ENCODE results near the gene SUPT3H. TPM values are rescaled to one million over a fixed set of nuclear protein-coding genes. Genes with fewer than 3 reads are reported as not detected.

Gene SUPT3H
- total RNA-seq, 4 donors from 2014 or later, result 6.0 to 9.0 (median 6.2) TPM

DNA sequence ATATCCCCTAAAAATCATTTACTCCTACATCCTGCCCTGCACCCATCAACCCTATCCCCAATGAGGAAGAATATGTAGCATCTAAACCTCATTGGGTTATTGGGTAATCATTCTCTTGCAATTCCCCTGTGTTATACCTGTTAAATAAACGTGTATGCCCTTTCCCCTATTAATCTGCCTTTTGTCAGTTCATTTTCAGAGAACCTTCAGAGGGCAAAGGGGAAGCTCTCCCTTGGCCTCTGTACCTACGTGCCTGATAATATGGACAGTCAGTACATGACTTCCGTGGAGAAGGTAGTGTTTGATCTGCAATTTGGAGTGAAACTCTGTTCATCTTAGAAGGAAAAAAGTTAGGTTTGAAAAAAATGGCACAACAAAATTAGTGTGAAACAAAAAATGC is 223.1 kb downstream of the SUPT3H start:
- TF ChIP-seq, protein P1, sequence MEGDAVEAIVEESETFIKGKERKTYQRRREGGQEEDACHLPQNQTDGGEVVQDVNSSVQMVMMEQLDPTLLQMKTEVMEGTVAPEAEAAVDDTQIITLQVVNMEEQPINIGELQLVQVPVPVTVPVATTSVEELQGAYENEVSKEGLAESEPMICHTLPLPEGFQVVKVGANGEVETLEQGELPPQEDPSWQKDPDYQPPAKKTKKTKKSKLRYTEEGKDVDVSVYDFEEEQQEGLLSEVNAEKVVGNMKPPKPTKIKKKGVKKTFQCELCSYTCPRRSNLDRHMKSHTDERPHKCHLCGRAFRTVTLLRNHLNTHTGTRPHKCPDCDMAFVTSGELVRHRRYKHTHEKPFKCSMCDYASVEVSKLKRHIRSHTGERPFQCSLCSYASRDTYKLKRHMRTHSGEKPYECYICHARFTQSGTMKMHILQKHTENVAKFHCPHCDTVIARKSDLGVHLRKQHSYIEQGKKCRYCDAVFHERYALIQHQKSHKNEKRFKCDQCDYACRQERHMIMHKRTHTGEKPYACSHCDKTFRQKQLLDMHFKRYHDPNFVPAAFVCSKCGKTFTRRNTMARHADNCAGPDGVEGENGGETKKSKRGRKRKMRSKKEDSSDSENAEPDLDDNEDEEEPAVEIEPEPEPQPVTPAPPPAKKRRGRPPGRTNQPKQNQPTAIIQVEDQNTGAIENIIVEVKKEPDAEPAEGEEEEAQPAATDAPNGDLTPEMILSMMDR (IDR thresholded peaks at IDR 0.05; ENCODE audit: low read depth), result no peak

DNA sequence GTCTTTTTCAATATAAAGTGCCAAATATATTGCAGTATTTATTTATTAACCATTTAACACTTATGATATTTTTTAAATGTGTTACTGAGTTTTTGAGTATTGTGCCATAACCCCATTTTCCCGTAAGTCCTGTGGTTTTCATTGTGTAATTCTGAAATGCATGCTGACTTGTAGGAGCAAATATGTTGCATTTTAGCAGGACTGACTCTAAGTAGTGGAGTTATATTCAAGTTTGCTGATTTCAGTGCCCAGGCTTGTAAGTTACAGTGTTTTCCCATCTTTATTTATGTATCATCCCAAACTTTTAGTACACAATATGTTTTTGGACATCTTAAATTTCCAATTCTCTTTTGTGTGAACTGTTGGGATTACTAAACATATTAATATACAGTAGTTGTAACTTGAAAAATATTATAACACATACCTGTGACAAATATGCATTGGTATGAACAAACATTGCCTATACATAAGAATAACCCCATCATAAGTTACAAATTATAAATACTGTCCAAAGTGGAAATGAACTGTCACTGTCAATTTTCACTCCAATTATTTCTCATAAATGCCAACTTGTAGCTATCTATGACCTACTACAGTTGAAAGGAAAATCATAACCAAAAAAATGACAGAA is 228.9 kb downstream of the SUPT3H start:
- TF ChIP-seq, protein P1 (IDR thresholded peaks at IDR 0.05; ENCODE audit: low read depth), result no peak

DNA sequence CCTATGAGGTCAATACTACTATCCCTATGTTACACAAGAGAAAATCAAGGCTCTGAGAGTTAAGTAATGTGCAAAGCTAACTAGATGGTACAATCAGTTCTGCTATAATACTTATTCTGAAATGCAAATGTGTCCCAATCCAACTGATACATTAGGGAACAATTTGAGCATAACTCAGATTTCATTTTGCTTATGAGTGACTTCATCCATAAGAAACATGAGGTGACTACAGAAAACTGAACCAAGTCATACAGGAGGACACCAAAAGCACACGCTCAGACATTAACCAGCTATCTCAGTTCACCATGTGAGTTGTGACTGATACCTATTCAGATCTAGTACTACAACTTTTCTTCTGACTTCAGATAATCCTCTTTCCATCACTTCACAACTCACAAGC is 229.5 kb downstream of the SUPT3H start:
- TF ChIP-seq, protein P1 (IDR thresholded peaks at IDR 0.05; ENCODE audit: low read depth), result no peak

DNA sequence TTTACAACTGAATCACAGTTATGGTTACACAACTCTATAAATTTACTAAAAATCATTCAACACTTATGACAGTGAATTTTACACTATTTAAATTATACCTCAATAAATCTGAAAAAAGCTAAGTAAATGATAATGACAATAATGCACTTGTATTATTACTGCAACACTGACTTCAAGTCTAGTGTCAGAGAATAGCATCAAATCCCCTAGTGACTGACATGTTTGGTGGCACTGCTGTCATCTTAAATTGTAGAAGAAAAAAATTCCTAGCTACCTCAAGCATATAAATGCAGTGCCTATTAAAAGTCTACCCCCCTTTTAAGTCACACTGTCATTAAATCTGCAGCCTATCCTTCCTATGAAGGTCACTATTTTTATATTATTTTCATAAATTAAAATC is 239.0 kb downstream of the SUPT3H start:
- TF ChIP-seq, protein P1 (IDR thresholded peaks at IDR 0.05; ENCODE audit: low read depth), result no peak

DNA sequence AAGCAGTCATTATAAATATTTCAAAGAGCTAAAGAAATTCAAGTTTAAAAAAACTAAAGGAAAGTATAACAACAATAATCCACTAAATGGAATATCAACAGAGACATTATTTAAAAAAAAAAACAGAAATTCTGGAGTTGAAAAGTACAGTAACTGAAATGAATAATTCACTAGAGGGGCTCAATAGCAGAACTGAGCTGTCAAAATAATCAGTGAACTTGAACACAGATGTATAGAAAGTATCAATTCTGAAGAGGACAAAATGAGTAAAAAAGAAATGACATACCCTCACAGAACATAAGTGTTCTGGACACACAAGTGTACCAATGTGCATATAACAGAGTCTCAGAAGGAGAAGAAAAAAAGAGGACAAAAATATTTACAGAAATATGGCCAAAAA is 241.2 kb downstream of the SUPT3H start:
- TF ChIP-seq, protein P1 (IDR thresholded peaks at IDR 0.05; ENCODE audit: low read depth), result no peak

DNA sequence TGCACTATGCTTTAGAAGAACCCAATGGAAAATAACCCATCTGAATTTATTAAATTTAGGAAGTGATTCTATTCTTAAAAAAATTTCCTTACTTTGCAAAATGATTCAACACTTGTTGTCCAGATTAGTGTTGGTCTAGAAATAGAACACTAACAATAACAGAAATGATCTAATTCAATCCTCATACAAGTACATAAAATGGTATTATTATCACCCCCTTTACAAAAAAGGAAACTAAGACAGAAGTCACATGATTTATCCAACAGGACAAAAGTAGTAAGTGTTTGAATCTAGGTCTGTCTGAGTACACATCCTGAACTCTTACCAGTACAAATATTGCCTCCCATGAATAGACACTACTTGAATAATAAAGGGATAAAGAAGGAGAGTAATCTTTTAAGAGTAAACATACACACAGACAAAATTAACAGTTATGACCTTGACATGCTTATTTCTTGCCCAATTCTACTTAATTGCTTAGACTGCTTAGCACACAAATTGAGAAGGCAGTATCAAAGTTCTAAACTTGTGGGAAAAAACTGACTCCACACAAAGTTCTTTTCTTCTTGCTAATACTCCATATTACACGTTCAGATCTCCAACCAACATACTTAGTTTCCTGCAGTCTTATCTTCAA is 245.0 kb downstream of the SUPT3H start:
- TF ChIP-seq, protein P1 (IDR thresholded peaks at IDR 0.05; ENCODE audit: low read depth), result no peak

DNA sequence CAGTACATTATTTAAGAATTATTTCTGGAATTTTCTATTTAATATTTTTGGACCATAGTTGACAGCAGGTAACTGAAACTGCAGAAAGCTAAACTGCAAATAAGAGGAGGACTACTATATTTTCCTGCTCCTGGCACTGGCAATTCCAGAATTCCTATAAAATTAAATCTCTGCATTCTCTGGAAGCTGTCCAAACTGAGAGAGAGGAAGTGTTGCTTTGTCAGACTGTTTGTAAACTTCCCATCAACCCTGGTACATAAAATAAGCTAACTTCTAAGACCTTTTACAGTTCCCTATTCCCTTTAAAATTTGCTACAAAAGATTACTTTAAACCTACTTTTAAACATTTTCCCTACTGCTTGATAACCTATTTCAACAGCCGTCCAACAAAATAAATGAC is 245.7 kb downstream of the SUPT3H start:
- TF ChIP-seq, protein P1 (IDR thresholded peaks at IDR 0.05; ENCODE audit: low read depth), result no peak
